NCI-H524 (cell line): ENCODE data around the gene NTN5.

Experiments used
- DNase-seq, 2 experiments: peaks; one replicate each; lab custom pipeline; 2025; lab: John Stamatoyannopoulos, UW

The NTN5 gene

DNA sequence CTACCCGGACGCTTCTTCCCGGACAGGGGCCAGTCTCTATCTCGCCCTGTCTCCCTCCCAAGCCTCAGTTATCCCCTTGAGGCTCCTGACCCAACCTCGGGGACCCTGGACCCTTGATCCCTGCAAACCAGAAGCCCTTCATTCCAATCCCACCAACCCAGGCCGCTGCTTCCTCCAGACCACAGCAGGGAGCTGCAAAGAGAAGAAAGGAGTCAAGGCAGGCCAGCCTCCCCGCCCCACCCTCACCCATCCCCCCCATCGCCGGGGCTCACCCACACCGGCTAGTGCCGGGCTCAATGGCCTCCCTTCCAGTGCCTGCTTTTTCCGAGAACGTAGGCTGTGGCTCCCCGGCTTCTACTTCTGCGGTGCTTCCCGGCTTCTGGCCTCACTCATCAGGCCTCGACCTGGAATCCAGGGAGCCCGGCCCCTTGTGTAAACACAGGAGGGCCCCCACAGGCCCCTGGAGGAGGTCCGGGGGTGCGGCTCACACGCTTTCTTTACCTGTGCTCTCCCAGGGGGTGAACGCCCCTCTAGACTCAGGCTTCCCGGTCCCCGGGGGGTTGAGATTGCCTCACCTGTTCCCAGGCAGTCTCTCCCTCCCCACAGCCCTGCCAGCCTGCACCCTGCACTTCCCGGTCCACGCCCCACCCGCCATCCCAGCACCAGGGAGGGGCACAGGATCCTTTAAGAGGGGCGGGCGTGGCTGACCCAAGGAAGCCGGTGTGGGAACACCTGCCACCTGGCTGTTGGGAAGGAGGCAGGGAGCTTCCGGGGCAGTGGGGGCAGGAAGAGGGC is 58.2 kb downstream of the NTN5 start, which contains the start of gene FAM83E:
Gene FAM83E (minus strand): TSS at position 641 of the 795 bp plus-strand sequence. CDS start 1,704 bp downstream, outside the sequence.
- DNase-seq: no peak

GRCh38 chr19:48613852-48614435 is 58.9 kb downstream of the NTN5 start:
- DNase-seq: no peak

GRCh38 chr19:48613024-48613851 is 59.6 kb downstream of the NTN5 start:
- DNase-seq: no peak

GRCh38 chr19:48611872-48612271 is 60.9 kb downstream of the NTN5 start:
- DNase-seq: no peak
